Ishikawa (cell line): ENCODE results near the gene CRTAC1.

Experiments
- CEBPB ChIP-seq: IDR thresholded peaks from 2 replicates; pipeline ENCODE4 v1.6.1; 2012
- CREB1 ChIP-seq: IDR thresholded peaks from 2 replicates; pipeline ENCODE4 v1.6.1; 2012; ENCODE audit warnings: low read depth
- EGR1 ChIP-seq: IDR thresholded peaks from 2 replicates; pipeline ENCODE4 v1.6.1; 2012
- EP300 ChIP-seq: IDR thresholded peaks from 2 replicates; pipeline ENCODE4 v1.6.1; 2012; ENCODE audit warnings: borderline replicate concordance
- FOXM1 ChIP-seq: IDR thresholded peaks from 2 replicates; pipeline ENCODE4 v1.6.1; 2012; ENCODE audit warnings: low read depth, borderline replicate concordance
- NFIC ChIP-seq: IDR thresholded peaks from 2 replicates; pipeline ENCODE4 v1.6.1; 2012
- RAD21 ChIP-seq: IDR thresholded peaks from 2 replicates; pipeline ENCODE4 v1.6.1; 2012; ENCODE audit warnings: low read depth
- TAF1 ChIP-seq: IDR thresholded peaks from 2 replicates; pipeline ENCODE4 v1.6.1; 2012; ENCODE audit warnings: low read depth, mild to moderate bottlenecking
- TCF12 ChIP-seq: IDR thresholded peaks from 2 replicates; pipeline ENCODE4 v1.6.1; 2012; ENCODE audit warnings: low read depth
- TEAD4 ChIP-seq: IDR thresholded peaks from 2 replicates; pipeline ENCODE4 v1.6.1; 2012
- YY1 ChIP-seq: IDR thresholded peaks from 2 replicates; pipeline ENCODE4 v1.6.1; 2012; ENCODE audit warnings: low read depth
- ZBTB7A ChIP-seq: IDR thresholded peaks from 2 replicates; pipeline ENCODE4 v1.6.1; 2012; ENCODE audit warnings: low read depth
- TF ChIP-seq, protein P1 (sequence below): IDR thresholded peaks from 2 replicates; pipeline ENCODE4 v1.6.1; 2012
- TF ChIP-seq, protein P2 (sequence below): IDR thresholded peaks from 2 replicates; pipeline ENCODE4 v1.6.1; 2012
- TF ChIP-seq, protein P3 (sequence below): IDR thresholded peaks from 2 replicates; pipeline ENCODE4 v1.6.1; 2012; ENCODE audit warnings: low read depth, mild to moderate bottlenecking

CRTAC1 gene

DNA sequence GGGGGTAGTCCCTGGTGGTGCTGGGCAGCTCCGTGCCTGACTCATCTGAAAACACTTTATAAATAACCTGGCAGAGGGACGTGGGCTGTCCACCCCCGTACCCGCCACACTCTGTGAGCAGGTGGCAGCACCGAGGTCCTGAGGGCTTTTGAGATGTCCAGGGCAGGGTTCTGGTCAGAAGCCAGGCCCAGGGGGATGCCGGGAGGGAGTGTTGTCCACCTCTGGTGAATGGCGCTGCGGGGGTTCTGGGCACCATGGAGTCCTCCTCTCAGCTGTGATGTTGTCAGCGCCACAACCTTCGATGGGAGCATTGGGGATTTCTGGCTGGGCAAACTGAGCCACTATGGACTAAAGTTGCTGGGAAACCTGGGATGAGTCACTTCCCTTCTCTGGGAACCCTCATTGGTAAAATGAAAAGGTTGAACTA lies 208.1 kb downstream of the CRTAC1 start:
- TF ChIP-seq CREB1 (no peak), EP300 (peak; percentile 16; the same call in 1 of the 2 replicates), ZBTB7A (no peak), EGR1 (peak; percentile 55; the same call in 1 of the 2 replicates), CEBPB (no peak), TCF12 (no peak), TAF1 (no peak), RAD21 (no peak), TEAD4 (no peak), FOXM1 (no peak), YY1 (no peak), NFIC (peak; percentile 44)
- TF ChIP-seq, protein P1, sequence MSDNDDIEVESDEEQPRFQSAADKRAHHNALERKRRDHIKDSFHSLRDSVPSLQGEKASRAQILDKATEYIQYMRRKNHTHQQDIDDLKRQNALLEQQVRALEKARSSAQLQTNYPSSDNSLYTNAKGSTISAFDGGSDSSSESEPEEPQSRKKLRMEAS: peak; percentile 34; the same call in 1 of the 2 replicates
- TF ChIP-seq, protein P2, sequence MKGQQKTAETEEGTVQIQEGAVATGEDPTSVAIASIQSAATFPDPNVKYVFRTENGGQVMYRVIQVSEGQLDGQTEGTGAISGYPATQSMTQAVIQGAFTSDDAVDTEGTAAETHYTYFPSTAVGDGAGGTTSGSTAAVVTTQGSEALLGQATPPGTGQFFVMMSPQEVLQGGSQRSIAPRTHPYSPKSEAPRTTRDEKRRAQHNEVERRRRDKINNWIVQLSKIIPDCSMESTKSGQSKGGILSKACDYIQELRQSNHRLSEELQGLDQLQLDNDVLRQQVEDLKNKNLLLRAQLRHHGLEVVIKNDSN: no peak
- TF ChIP-seq, protein P3, sequence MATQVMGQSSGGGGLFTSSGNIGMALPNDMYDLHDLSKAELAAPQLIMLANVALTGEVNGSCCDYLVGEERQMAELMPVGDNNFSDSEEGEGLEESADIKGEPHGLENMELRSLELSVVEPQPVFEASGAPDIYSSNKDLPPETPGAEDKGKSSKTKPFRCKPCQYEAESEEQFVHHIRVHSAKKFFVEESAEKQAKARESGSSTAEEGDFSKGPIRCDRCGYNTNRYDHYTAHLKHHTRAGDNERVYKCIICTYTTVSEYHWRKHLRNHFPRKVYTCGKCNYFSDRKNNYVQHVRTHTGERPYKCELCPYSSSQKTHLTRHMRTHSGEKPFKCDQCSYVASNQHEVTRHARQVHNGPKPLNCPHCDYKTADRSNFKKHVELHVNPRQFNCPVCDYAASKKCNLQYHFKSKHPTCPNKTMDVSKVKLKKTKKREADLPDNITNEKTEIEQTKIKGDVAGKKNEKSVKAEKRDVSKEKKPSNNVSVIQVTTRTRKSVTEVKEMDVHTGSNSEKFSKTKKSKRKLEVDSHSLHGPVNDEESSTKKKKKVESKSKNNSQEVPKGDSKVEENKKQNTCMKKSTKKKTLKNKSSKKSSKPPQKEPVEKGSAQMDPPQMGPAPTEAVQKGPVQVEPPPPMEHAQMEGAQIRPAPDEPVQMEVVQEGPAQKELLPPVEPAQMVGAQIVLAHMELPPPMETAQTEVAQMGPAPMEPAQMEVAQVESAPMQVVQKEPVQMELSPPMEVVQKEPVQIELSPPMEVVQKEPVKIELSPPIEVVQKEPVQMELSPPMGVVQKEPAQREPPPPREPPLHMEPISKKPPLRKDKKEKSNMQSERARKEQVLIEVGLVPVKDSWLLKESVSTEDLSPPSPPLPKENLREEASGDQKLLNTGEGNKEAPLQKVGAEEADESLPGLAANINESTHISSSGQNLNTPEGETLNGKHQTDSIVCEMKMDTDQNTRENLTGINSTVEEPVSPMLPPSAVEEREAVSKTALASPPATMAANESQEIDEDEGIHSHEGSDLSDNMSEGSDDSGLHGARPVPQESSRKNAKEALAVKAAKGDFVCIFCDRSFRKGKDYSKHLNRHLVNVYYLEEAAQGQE: no peak

DNA sequence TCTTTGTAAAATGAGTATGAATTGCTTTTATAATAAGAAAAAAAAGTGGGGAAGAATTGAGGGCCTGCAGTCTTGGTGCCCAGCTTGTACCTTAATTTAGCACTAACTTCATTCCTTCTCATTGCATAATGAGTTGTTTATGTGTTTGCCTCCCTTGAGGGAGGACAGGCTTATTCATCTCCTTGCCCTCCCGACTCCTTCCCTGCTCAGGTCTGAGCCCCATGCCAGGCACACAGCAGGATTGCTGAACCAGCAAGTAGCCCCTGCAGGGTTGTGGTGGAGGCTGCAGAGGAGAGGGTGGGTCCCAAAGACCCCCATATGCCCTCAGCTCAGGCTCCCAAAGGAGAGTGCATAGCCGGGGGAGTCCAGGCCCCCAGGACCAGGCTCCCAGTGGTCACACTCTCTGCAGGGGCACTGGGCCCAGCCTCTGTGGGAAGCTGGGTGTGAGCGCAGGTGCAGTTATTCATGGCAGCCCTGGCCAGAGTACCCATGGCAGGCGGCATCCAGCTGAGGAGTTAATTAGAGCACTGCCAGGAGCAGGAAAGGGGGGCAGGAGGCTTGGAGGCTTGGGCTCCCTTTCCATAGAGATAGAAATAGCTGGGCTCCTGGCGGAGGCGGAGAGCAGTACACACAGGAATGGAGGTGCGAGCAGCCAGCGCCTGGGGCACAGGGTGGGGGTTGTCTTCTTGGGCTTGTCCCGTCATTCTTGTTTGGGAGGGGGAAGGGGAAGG lies 208.9 kb downstream of the CRTAC1 start:
- TF ChIP-seq FOXM1: no peak
- 0 out of 2 replicates have a peak, but pooled peaks have one; percentile 13 for TF ChIP-seq NFIC
- 0 out of 2 replicates have a peak, but pooled peaks have one; percentile 12 for TF ChIP-seq TCF12

DNA sequence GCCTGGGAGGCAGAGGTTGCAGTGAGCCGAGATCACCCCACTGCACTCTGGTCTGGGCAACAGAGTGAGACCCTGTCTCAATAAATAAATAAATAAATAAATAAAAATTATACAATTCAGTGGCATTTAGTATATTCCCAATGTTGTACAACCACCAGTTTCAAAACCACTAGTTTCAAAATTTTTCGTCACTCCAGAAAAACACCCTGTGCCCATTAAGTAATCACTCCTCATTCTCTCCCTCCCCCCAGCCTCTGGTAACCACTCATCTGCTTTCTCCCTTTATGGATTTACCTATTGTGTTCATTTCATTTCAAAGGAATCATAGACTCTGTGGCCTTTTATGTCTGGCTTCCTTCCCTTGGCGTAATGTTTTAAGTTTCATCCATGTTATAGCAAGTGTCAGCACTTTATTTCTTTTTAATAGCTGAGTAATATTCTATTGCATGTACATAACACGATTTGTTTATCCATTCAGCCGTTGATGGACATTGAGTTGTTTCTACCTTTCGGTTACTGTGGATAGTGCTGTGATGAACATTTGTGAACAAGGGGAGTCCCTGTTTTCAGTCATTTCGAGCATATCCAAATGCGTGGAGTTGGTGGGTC lies 210.2 kb downstream of the CRTAC1 start:
- TF ChIP-seq YY1 (no peak), TAF1 (no peak)
- TF ChIP-seq, protein P1: no peak

DNA sequence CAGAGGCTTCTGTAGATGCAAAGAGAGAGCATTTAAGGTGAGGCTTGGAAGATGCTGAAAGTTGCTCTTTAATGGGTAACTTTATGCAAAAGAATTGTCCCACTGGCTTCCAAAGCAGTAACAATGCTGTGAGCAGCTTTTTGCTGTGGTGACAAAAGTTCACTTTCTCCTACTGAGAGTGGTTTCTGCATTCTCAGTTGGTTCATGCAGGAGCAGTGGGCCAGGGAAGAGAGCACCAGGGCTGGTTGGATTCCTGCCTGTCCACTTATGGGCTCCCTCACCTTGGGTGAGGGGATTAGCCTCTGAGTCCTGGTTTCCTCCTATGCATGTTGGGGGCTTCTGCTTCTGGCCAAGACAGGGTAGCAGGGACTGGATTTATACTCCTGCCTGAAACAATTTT lies 211.8 kb downstream of the CRTAC1 start:
- TF ChIP-seq NFIC: no peak
- TF ChIP-seq FOXM1: no peak
- TF ChIP-seq EP300: no peak
- TF ChIP-seq TEAD4: no peak
- no peak for TF ChIP-seq TAF1
- TF ChIP-seq ZBTB7A: no peak
- no peak for TF ChIP-seq CREB1

DNA sequence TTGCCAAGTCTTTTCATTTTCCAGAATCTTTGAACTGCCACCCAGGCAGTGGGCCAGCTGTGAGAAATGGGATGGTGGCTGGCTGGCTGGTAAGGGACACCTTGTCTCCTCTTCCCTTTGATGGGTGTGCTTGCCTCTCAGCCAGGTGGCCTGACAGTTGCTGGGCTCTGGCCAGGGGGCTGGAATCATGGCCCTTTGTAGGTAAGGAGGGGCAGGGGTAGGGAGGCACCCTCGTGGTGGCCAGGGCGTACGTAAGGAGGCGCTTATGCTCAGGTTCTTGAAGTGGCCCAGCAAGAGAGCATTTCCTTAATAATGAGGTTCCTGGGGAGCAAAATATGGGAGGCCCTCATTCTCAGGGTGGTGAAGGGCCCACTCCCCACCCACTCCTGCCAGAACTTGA lies 213.8 kb downstream of the CRTAC1 start:
- TF ChIP-seq TCF12: no peak
- no peak for TF ChIP-seq YY1
- TF ChIP-seq, protein P3: no peak
- TF ChIP-seq TEAD4: no peak
- no peak for TF ChIP-seq CREB1
- no peak for TF ChIP-seq RAD21
- TF ChIP-seq, protein P2: no peak
- TF ChIP-seq, protein P1: no peak
- TF ChIP-seq EGR1: no peak
- no peak for TF ChIP-seq TAF1
- TF ChIP-seq EP300: no peak
- no peak for TF ChIP-seq NFIC
- TF ChIP-seq ZBTB7A: no peak
- TF ChIP-seq CEBPB: no peak
- no peak for TF ChIP-seq FOXM1
